GM23338 (cell line): Measurements from ENCODE around the gene CXXC5. TPM values are rescaled to one million over a fixed set of nuclear protein-coding genes. Genes with fewer than 3 reads are reported as not detected.
A peak's percentile ranks its signal among the peaks of the same experiment; 100 is the strongest.

Source experiments
- ATAC-seq: fragments of 200-7000 bp; cut with Tn5 transposase; 3 replicates; pipeline ENCODE4 v1.9.1; 2020
- DNase-seq: peaks from one replicate; pipeline ENCODE4 v3.0.0-alpha.2; 2015; ENCODE audit warnings: low spot score
- H2AFZ ChIP-seq: fragments of 200-600 bp; sonication (generic); 2 replicates; pipeline ENCODE4 v1.8.0; 2016; ENCODE audit warnings: antibody characterized with exemption, mild to moderate bottlenecking, moderate library complexity
- H3F3A ChIP-seq: fragments of 200-600 bp; sonication (generic); replicated peaks from 2 replicates; pipeline ENCODE4 v1.8.0; 2017; ENCODE audit warnings: antibody characterized with exemption, mixed run types, low read depth
- H3K27ac ChIP-seq: fragments of 200-600 bp; sonication (generic); 2 replicates; pipeline ENCODE4 v1.6.1; 2016; ENCODE audit warnings: low read depth
- H3K27me3 ChIP-seq: fragments of 200-600 bp; sonication (generic); 2 replicates; pipeline ENCODE4 v1.8.0; 2016; ENCODE audit warnings: mild to moderate bottlenecking, mixed run types, moderate library complexity; ENCODE audit not compliant: insufficient read depth
- H3K36me3 ChIP-seq: fragments of 200-600 bp; sonication (generic); 2 replicates; pipeline ENCODE4 v1.8.0; 2016; ENCODE audit warnings: mild to moderate bottlenecking; ENCODE audit not compliant: insufficient read depth
- H3K4me1 ChIP-seq: fragments of 200-600 bp; sonication (generic); 2 replicates; pipeline ENCODE4 v1.8.0; 2016; ENCODE audit warnings: mild to moderate bottlenecking, moderate library complexity; ENCODE audit not compliant: insufficient read depth
- H3K4me2 ChIP-seq: fragments of 200-600 bp; sonication (generic); 2 replicates; pipeline ENCODE4 v1.7.1; 2017; ENCODE audit warnings: mixed run types
- H3K4me3 ChIP-seq: fragments of 200-600 bp; sonication (generic); 2 replicates; pipeline ENCODE4 v1.6.1; 2016; ENCODE audit warnings: mixed run types
- H3K79me2 ChIP-seq: fragments of 200-600 bp; sonication (generic); replicated peaks from 2 replicates; pipeline ENCODE4 v1.8.0; 2017; ENCODE audit warnings: mild to moderate bottlenecking; ENCODE audit not compliant: insufficient read depth
- H3K9me2 ChIP-seq: fragments of 200-600 bp; sonication (generic); 2 replicates; pipeline ENCODE4 v1.8.0; 2017; ENCODE audit not compliant: insufficient read depth
- H4K20me1 ChIP-seq: fragments of 200-600 bp; sonication (generic); replicated peaks from 2 replicates; pipeline ENCODE4 v1.8.0; 2017; ENCODE audit warnings: mild to moderate bottlenecking; ENCODE audit not compliant: insufficient read depth
- H3K27ac Mint-ChIP-seq: 2 replicates; pipeline ENCODE4 v1.8.0; 2020; ENCODE audit warnings: inconsistent platforms, mild to moderate bottlenecking, moderate library complexity, mixed read lengths
- H3K27me3 Mint-ChIP-seq: 3 replicates; pipeline ENCODE4 v1.8.0; 2022; ENCODE audit warnings: low read depth, mild to moderate bottlenecking, moderate library complexity, mixed read lengths, inconsistent platforms; ENCODE audit not compliant: insufficient read depth, poor library complexity
- H3K36me3 Mint-ChIP-seq: 3 replicates; pipeline ENCODE4 v1.8.0; 2021; ENCODE audit warnings: low read depth, mild to moderate bottlenecking, inconsistent platforms, moderate library complexity, mixed read lengths
- H3K4me1 Mint-ChIP-seq: 3 replicates; pipeline ENCODE4 v1.8.0; 2020; ENCODE audit warnings: mild to moderate bottlenecking, inconsistent platforms, mixed read lengths
- H3K4me3 Mint-ChIP-seq: 3 replicates; pipeline ENCODE4 v1.8.0; 2021; ENCODE audit warnings: moderate library complexity, mild to moderate bottlenecking, inconsistent platforms, mixed read lengths
- H3K9me3 Mint-ChIP-seq: 3 replicates; pipeline ENCODE4 v1.8.0; 2020; ENCODE audit warnings: moderate library complexity, mild to moderate bottlenecking, inconsistent platforms, mixed read lengths
- CREB1 ChIP-seq: fragments of 250-450 bp; sonication (Bioruptor Pico); IDR thresholded peaks from 2 replicates; pipeline ENCODE4 v1.5.0; 2020; ENCODE audit warnings: low read depth, mild to moderate bottlenecking, moderate library complexity
- CTCF ChIP-seq, 2 experiments: fragments of 200-600 bp in 1 of 2; sonication (generic) in 1 of 2; conservative IDR thresholded peaks; 2 replicates each; pipeline versions ENCODE4 v1.5.1 to v1.6.1; 2016 to 2017; ENCODE audit warnings: antibody characterized with exemption in 2 of 2, low read depth in 2 of 2, mild to moderate bottlenecking in 2 of 2, moderate library complexity in 1 of 2
- ETS1 ChIP-seq: IDR thresholded peaks from 2 replicates; pipeline ENCODE4 v1.6.1; 2016; ENCODE audit warnings: antibody characterized with exemption
- EZH2 ChIP-seq: fragments of 200-600 bp; sonication (generic); IDR thresholded peaks from one replicate; pipeline ENCODE4 v1.8.0; 2017; ENCODE audit warnings: antibody characterized with exemption, mild to moderate bottlenecking, low read depth; ENCODE audit not compliant: unreplicated experiment
- EZH2phosphoT487 ChIP-seq: fragments of 200-600 bp; sonication (generic); IDR thresholded peaks from one replicate; pipeline ENCODE4 v1.8.1; 2018; ENCODE audit warnings: antibody characterized with exemption; ENCODE audit not compliant: unreplicated experiment
- JUNB ChIP-seq: IDR thresholded peaks from one replicate; pipeline ENCODE4 v1.6.1; 2016; ENCODE audit warnings: antibody characterized with exemption; ENCODE audit not compliant: unreplicated experiment
- NANOG ChIP-seq: IDR thresholded peaks from 2 replicates; pipeline ENCODE4 v1.6.1; 2016; ENCODE audit warnings: antibody characterized with exemption, borderline replicate concordance
- STAT1 ChIP-seq: IDR thresholded peaks from one replicate; pipeline ENCODE4 v1.6.1; 2016; ENCODE audit warnings: antibody characterized with exemption; ENCODE audit not compliant: unreplicated experiment
- ZNF114 ChIP-seq: fragments of 250-450 bp; sonication (Bioruptor Pico); IDR thresholded peaks from 2 replicates; pipeline ENCODE4 v1.5.0; 2020; ENCODE audit warnings: mild to moderate bottlenecking, moderate library complexity
- ZNF331 ChIP-seq: fragments of 250-450 bp; sonication (Bioruptor Pico); IDR thresholded peaks from 2 replicates; pipeline ENCODE4 v1.5.0; 2020; ENCODE audit warnings: low read depth, mild to moderate bottlenecking, moderate library complexity
- ZNF462 ChIP-seq: fragments of 250-450 bp; sonication (Bioruptor Pico); IDR thresholded peaks from 2 replicates; pipeline ENCODE4 v1.5.0; 2020; ENCODE audit warnings: mild to moderate bottlenecking, moderate library complexity
- polyA plus RNA-seq: library from polyadenylated mRNA; unstranded; fragments of >200 nt; fragmentation: Nextera tagmentation; extraction: Ambion mirVana; gene quantifications from 2 replicates; pipeline ENCODE4 v1.2.1, GENCODE V29; 2016
- total RNA-seq: library from RNA; depleted of rRNA; stranded (reverse); fragments of >200 nt; shearing (Covaris generic); gene quantifications from 2 replicates; pipeline ENCODE4 v1.2.3, GENCODE V29; 2014

The CXXC5 gene
- total and polyA plus RNA-seq, 2 experiments from 2014 or later, result 63.3 to 111 TPM

GRCh38 chr5:139681112-139681458, 32.9 kb downstream of the CXXC5 start:
- Histone ChIP-seq H3K79me2 (peaks cover 23% of the 10 kb centered on the region), H3K27me3 (no peaks in the 10 kb centered on the region), H4K20me1 (peaks cover 36% of the 10 kb centered on the region), H3K27ac (no peak overlapping the region), H3K4me2 (no peak overlapping the region), H2AFZ (no peak overlapping the region), H3F3A (peaks cover 28% of the 10 kb centered on the region; the same call in 1 of the 2 replicates), H3K36me3 (no peaks in the 10 kb centered on the region; the same call in 1 of the 2 replicates), H3K9me2 (no peaks in the 10 kb centered on the region), H3K4me3 (no peak overlapping the region), H3K4me1 (peaks cover 37% of the 10 kb centered on the region)
- peaks cover 52% of the 10 kb centered on the region for H3K36me3 Mint-ChIP-seq
- DNase-seq (no peak), ATAC-seq (no peak)
- peaks cover 33% of the 10 kb centered on the region for H3K27me3 Mint-ChIP-seq
- peaks cover 67% of the 10 kb centered on the region for H3K4me1 Mint-ChIP-seq
- TF ChIP-seq CTCF (conservative IDR thresholded peaks at IDR 0.05; ENCODE audit: low read depth in 2 of 2), result peak in 1 of 2 experiments; percentile 18; a peak in 1 of 4 replicates
- no peak for TF ChIP-seq NANOG
- H3K4me3 Mint-ChIP-seq, result no peak overlapping the region
- H3K9me3 Mint-ChIP-seq, result no peaks in the 10 kb centered on the region
- no peak overlapping the region for H3K27ac Mint-ChIP-seq

- no peak for ATAC-seq
- Mint-ChIP-seq H3K4me3 (no peak overlapping the region), H3K27me3 (peaks cover 34% of the 10 kb centered on the region), H3K9me3 (no peaks in the 10 kb centered on the region), H3K27ac (no peak overlapping the region), H3K36me3 (peaks cover 54% of the 10 kb centered on the region), H3K4me1 (peaks cover 70% of the 10 kb centered on the region)
- H3K79me2 ChIP-seq, result peaks cover 23% of the 10 kb centered on the region
- peaks cover 36% of the 10 kb centered on the region for H4K20me1 ChIP-seq
- H2AFZ ChIP-seq, result no peak overlapping the region
- no peak overlapping the region for H3K4me3 ChIP-seq
- H3F3A ChIP-seq, result peaks cover 31% of the 10 kb centered on the region; the same call in 1 of the 2 replicates
- H3K36me3 ChIP-seq, result no peaks in the 10 kb centered on the region; the same call in 1 of the 2 replicates
- H3K27ac ChIP-seq, result no peak overlapping the region
- no peaks in the 10 kb centered on the region for H3K9me2 ChIP-seq
- no peaks in the 10 kb centered on the region for H3K27me3 ChIP-seq
- no peak overlapping the region for H3K4me2 ChIP-seq
- DNase-seq, result no peak
- H3K4me1 ChIP-seq, result peaks cover 38% of the 10 kb centered on the region
- TF ChIP-seq CTCF (conservative IDR thresholded peaks at IDR 0.05; ENCODE audit: low read depth in 2 of 2) (no peak), NANOG (no peak), EZH2 (no peak), CREB1 (CRISPR knock-in tag) (no peak), JUNB (no peak), STAT1 (no peak), EZH2phosphoT487 (no peak), ZNF462 (CRISPR knock-in tag) (no peak), ZNF114 (CRISPR knock-in tag) (no peak), ETS1 (no peak), ZNF331 (CRISPR knock-in tag) (no peak)
These were observed 33.3 kb downstream of the CXXC5 start for GRCh38 chr5:139681466-139681865.
